Transverse colon (tissue), 4 donors: ENCODE results near the gene XYLT1. TPM values are rescaled to one million over a fixed set of nuclear protein-coding genes. Genes with fewer than 3 reads are reported as not detected.

Experiments
- DNase-seq: peaks from one replicate; pipeline ENCODE4 v3.0.0-alpha.2; 2019
- H3K27ac ChIP-seq, 4 donors: fragments of 200-600 bp; sonication (generic); 2 replicates each; pipeline ENCODE4 v1.5.1; 2016 to 2018; ENCODE audit warnings: inconsistent platforms in 4 of 4
- H3K27me3 ChIP-seq: fragments of 200-600 bp; sonication (generic); 2 replicates; pipeline ENCODE4 v1.5.1; 2017; ENCODE audit warnings: inconsistent platforms
- H3K36me3 ChIP-seq, 4 donors: fragments of 200-600 bp; sonication (generic); 2 replicates each; pipeline ENCODE4 v1.5.1; 2017 to 2019; ENCODE audit warnings: inconsistent platforms in 4 of 4
- H3K4me1 ChIP-seq, 4 donors: fragments of 200-600 bp; sonication (generic); 2 replicates each; pipeline ENCODE4 v1.5.1; 2017 to 2020; ENCODE audit warnings: inconsistent platforms in 4 of 4
- H3K4me3 ChIP-seq, 4 donors: fragments of 200-600 bp; sonication (generic); 1 replicate in 1 of 4; 2 replicates in 3 of 4; pipeline versions ENCODE4 v1.5.1 to v1.6.1; 2017 to 2019; ENCODE audit warnings: inconsistent platforms in 4 of 4
- H3K9me3 ChIP-seq, 2 donors: fragments of 200-600 bp; sonication (generic); 2 replicates each; pipeline ENCODE4 v1.5.1; 2017 to 2019; ENCODE audit warnings: inconsistent platforms in 2 of 2
- EP300 ChIP-seq: sonication (generic); formaldehyde crosslinking; IDR thresholded peaks from one replicate; pipeline ENCODE4 v1.6.1; 2017; ENCODE audit warnings: antibody characterized with exemption, low read depth
- POLR2A ChIP-seq: fragments of 450-650 bp; IDR thresholded peaks from one replicate; pipeline ENCODE4 v1.6.1; 2016; ENCODE audit warnings: antibody characterized with exemption, mild to moderate bottlenecking, moderate library complexity
- POLR2AphosphoS5 ChIP-seq, 3 donors: sonication (generic); formaldehyde crosslinking; IDR thresholded peaks; one replicate each; pipeline ENCODE4 v1.6.1; 2016; ENCODE audit warnings: antibody characterized with exemption in 3 of 3
- WGBS, 2 donors: methylation state at CpG; one replicate each; pipeline ENCODE4 v1.1.5; 2018; ENCODE audit warnings: low coverage in 1 of 2; 5-methylcytosine and 5-hydroxymethylcytosine counted together
- in situ Hi-C, 4 donors: fragments of 200-750 bp; cut with MboI; loops; one replicate each; pipeline versions ENCODE4 v1.15.0 to v1.15.1; 2017; ENCODE audit warnings: low sequenced_read_pairs in 3 of 4, low pct_ligation_motif_present in 1 of 4, low pct_unique_long_range_greater_than_20kb in 1 of 4
- intact Hi-C: fragments of 100-400 bp; cut with DNase I; formaldehyde crosslinking; loops from one replicate; pipeline ENCODE4 v1.15.1; 2023; ENCODE audit warnings: low total_unique reads
- total RNA-seq, 4 donors: library from RNA; depleted of rRNA; stranded (reverse); fragments of >200 nt; gene quantifications; one replicate each; pipeline ENCODE4 v1.1.0, GENCODE V29; 2016
- TF ChIP-seq, protein P1 (sequence below), 5 experiments: fragments of 200-600 bp in 3 of 5; fragments of 450-650 bp in 2 of 5; sonication (generic) in 3 of 5; IDR thresholded peaks; 1 replicate in 2 of 5; 2 replicates in 3 of 5; pipeline ENCODE4 v1.5.1; 2016 to 2017; ENCODE audit warnings: antibody characterized with exemption in 5 of 5, inconsistent platforms in 3 of 5, mild to moderate bottlenecking in 2 of 5, moderate library complexity in 1 of 5

Gene XYLT1
- total RNA-seq, 4 donors from 2014 or later = 22.3 to 44.6 (median 39.4) TPM

DNA sequence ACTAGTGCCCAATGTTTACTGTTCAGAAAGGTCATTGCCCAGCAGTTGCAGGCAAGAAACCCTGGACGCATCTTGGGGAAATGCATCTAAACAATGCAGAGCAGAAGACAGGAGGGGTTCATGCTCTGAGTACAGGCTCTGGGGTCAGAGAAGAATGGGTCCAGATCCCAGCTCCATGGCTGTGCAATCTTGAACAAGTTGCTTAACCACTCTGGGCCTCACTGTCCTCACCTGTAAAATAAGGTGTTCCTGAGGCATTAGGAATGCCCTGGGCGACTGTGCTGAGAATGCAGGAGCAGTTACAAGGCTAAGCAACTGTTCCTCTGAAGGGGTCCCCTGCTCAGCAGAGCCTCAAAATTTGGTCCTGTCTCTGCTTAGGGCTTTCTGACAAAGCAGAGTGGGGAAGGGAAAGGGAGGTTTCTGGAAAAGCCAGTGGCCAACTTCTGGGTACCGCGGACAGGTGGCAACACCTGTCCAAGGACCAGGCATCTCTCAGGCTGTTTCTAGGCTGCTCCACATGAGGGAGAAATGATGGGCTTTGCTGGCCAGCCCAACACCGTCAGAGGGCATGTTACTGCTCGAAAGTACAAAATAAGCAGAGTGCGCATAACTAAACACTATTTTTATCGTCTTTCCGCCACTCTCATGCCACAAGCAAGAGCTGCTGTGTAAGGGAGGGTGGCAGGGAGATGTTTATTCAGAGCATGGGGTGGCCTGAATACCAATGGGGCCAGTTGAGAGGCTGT, 176.8 kb downstream of the XYLT1 start:
- in situ Hi-C loops = no loop called here

DNA sequence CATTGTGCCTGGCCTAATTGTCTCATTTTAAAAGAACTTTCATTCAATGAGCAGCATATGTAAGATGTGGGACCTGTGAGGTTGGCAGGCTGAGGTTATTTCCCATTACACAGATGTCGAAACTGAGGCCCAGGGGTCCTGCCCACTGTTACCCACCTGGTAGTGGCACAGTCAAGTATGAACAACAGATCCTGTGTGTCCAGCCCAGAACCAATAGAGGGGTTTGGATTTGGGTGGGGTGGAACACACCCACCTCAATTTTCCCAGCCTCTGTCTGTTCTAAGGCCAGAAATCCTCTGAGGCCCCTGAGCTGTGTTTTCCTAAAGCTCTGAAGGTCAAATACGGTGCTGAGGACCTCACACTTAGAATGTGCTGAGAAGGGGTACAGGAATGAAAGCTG, 179.5 kb downstream of the XYLT1 start:
- DNase-seq = no peak
- H3K36me3 ChIP-seq = no peaks in the 10 kb centered on the region
- in situ Hi-C loops (no loop called here), intact Hi-C loops (no loop called here)
- WGBS, 2 donors = 60 to 95% methylated on average over 1 to 2 of the region's 2 CpGs
- no peak overlapping the region for H3K4me3 ChIP-seq
- no peaks in the 10 kb centered on the region for H3K27me3 ChIP-seq
- TF ChIP-seq POLR2A = no peak
- TF ChIP-seq, protein P1, sequence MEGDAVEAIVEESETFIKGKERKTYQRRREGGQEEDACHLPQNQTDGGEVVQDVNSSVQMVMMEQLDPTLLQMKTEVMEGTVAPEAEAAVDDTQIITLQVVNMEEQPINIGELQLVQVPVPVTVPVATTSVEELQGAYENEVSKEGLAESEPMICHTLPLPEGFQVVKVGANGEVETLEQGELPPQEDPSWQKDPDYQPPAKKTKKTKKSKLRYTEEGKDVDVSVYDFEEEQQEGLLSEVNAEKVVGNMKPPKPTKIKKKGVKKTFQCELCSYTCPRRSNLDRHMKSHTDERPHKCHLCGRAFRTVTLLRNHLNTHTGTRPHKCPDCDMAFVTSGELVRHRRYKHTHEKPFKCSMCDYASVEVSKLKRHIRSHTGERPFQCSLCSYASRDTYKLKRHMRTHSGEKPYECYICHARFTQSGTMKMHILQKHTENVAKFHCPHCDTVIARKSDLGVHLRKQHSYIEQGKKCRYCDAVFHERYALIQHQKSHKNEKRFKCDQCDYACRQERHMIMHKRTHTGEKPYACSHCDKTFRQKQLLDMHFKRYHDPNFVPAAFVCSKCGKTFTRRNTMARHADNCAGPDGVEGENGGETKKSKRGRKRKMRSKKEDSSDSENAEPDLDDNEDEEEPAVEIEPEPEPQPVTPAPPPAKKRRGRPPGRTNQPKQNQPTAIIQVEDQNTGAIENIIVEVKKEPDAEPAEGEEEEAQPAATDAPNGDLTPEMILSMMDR (IDR thresholded peaks at IDR 0.05) = no peak
- no peak for TF ChIP-seq EP300
- TF ChIP-seq POLR2AphosphoS5 (IDR thresholded peaks at IDR 0.05) = no peak
- no peak overlapping the region for H3K27ac ChIP-seq
- H3K4me1 ChIP-seq = peaks cover 0 to 7% (median 4%) of the 10 kb centered on the region in 4 donors
- no peaks in the 10 kb centered on the region for H3K9me3 ChIP-seq

More for the DNA sequence above, 176.8 kb downstream of the XYLT1 start:
- Histone ChIP-seq H3K36me3 (no peaks in the 10 kb centered on the region), H3K9me3 (no peaks in the 10 kb centered on the region), H3K27me3 (no peaks in the 10 kb centered on the region), H3K4me3 (no peak overlapping the region), H3K27ac (no peak overlapping the region), H3K4me1 (peaks cover 0 to 13% (median 9%) of the 10 kb centered on the region in 4 donors)
- intact Hi-C loops = no loop called here
- TF ChIP-seq POLR2AphosphoS5 (IDR thresholded peaks at IDR 0.05) (no peak), EP300 (no peak), POLR2A (no peak)
- TF ChIP-seq, protein P1 (IDR thresholded peaks at IDR 0.05) = no peak
- WGBS, 2 donors = 67 to 95% methylated on average over 1 to 9 of the region's 9 CpGs
- DNase-seq = no peak

GRCh38 chr16:17289674-17290635, 180.8 kb downstream of the XYLT1 start:
- Histone ChIP-seq H3K4me3 (no peak overlapping the region), H3K27ac (no peak overlapping the region), H3K27me3 (no peaks in the 10 kb centered on the region), H3K36me3 (no peaks in the 10 kb centered on the region), H3K4me1 (peaks cover 0 to 7% (median 2%) of the 10 kb centered on the region in 4 donors), H3K9me3 (no peaks in the 10 kb centered on the region)
- in situ Hi-C loops (no loop called here), intact Hi-C loops (no loop called here)
- DNase-seq = no peak
- TF ChIP-seq POLR2A (no peak), EP300 (no peak), POLR2AphosphoS5 (IDR thresholded peaks at IDR 0.05) (no peak)
- TF ChIP-seq, protein P1 (IDR thresholded peaks at IDR 0.05) = no peak
- WGBS, 2 donors = 85 to 87% methylated on average over 8 to 11 of the region's 11 CpGs

GRCh38 chr16:17289050-17289449, 181.7 kb downstream of the XYLT1 start:
- TF ChIP-seq EP300 (no peak), POLR2A (no peak), POLR2AphosphoS5 (IDR thresholded peaks at IDR 0.05) (no peak)
- TF ChIP-seq, protein P1 (IDR thresholded peaks at IDR 0.05) = no peak
- Histone ChIP-seq H3K4me3 (no peak overlapping the region), H3K9me3 (no peaks in the 10 kb centered on the region), H3K36me3 (no peaks in the 10 kb centered on the region), H3K27ac (no peak overlapping the region), H3K4me1 (peaks cover 0 to 5% (median 1%) of the 10 kb centered on the region in 4 donors), H3K27me3 (no peaks in the 10 kb centered on the region)
- WGBS, 2 donors = 86 to 96% methylated on average over 4 of the region's 4 CpGs
- in situ Hi-C loops = no loop called here
- intact Hi-C loops = no loop called here
- DNase-seq = no peak
